GM18498 (cell line): Measurements from ENCODE around the gene TMEM107.
"Not testable (repeated sequence)": the region's sequence is repeated elsewhere in the genome, so short reads cannot be mapped to it uniquely, and the experiment has no call there.

Source experiments
- ATAC-seq: cut with Tn5 transposase; IDR thresholded peaks from one replicate; pipeline ENCODE4 v1.9.1; 2021; ENCODE audit warnings: mild to moderate bottlenecking, moderate library complexity; ENCODE audit not compliant: unreplicated experiment

The TMEM107 gene

DNA sequence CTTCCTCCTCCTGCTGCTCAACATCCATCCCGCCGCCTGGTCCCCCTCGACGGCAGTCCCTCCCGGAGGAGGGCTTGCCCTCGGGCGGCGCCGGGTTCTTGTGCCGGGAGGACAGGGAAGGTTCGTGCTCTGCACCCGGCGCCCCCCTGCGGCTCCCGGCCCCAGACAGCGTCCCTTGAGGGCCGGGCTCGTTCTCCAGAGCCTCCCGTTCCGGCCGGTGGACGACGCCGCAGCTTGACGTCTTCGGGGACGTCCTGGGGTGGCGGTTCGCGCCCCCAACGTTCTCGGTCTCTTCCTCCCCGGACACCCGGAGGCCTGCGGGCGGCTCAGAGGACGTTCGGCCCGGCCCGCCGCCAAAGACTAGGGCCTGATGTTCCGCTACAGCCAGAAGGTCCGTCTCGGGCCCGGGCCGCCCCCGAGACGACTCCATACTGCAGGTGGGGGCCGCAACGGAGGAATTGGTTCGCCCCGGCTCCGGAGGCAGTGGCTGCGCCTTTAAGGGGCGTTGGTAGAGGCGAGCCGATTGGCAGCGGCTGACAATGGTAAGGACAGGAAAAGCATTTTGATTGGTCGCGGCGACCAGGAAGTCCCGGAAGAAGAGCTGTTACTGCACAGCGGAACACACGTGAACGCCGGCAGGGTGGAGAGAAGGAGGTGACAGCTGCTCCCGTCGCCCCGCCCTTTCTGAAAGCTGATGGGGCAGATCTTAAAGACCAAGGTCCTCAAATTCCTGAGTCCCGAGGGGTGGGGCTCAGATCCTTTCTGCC is 13.7 kb upstream of the TMEM107 start, which contains the start of gene BORCS6:
TSS of gene BORCS6 (minus strand) at position 470 of the 767 bp plus-strand sequence. CDS start at position 430, 40 bp downstream.
- ATAC-seq = peak; percentile 51

DNA sequence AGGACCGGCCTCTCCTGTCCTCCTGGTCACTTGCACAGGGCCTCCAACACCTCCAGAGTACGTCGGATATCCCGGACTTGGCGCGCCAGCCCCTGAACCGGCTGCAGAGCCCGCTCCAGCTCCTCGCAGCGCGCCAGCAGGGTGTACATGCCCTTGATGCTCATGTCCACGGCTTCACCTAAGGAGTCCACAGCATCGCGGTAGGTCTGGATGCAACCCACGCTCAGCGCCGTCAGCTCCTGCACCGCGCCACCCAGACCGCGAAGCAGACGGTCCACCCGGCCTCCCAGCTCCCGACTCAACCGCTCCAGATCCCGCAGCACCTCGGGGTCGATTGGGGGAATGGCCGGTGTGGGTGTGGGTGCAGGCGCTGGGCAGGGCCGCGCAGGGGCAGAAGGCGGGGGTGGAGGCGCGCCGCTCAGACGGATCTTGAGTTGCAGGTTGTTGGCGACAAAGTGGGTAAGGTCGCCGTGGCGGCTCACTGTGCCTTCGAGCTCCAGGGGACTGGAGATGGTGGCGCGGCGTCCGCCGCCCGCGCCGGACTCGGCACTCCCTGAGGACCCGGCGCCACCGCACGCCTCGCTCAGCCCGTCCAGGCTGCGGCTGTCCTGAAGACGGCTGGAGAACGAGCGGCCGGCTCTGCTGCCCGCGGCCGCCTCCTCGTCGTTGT is 13.0 kb upstream of the TMEM107 start:
- ATAC-seq = peak; percentile 0

DNA sequence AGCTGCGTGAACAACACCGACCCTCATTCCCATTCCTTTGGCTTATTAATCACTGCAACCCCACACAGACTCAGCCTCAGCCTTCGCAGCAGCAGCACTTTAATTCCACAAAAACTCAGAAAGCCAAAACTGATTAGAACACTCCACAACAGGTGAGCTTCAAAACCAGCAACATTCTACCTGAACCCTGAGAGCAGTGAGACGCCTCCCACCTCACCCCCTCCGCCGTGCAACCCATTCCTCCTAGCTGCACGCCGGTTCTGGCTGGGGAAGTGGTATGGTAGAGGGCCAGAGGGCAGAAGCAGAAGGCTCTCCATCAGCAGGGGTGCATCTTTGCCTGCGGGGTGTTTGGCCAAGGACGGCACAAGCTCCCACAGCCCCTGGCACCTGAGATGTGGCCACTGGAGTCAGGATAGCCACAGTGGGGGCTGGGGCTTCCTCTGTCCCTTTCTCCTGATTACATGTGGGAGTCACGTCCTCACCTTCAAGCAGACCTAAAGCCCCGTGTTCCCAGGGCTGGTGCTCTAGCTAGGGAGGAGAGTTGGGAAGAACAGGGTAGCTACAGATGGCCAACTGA is 12.2 kb upstream of the TMEM107 start:
- no peak for ATAC-seq

DNA sequence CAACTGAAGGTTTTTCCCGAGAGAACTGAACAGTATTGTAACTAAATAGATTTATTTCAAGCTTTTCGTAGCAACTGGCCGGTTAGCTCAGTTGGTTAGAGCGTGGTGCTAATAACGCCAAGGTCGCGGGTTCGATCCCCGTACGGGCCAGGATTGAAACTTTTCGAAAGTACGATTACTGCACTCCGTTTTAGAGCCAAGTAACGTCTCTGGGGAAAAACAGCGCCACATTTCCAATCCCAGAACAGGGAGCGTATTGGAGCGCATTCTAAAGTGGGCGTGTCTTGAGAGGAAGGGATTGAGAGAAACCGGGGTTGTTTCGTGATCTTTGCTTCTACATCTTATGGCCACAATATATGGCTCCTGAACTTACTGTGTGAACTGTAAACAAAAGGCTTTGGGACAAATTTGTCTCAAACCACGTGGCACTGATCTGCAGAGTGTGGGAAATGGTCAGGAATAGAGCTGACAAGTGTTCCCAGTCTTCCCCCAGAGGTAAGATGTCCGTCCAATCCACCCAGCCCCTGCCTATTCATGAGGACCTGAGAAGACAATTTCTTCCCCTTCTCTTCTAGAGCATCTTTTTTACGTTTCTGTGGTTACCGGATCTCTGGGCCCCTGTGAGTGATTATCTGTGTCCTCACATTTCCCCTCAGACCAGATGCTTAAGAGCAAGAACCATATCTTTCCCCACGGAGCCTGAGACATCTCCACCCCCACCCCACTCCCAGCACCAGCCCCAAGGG is 11.5 kb upstream of the TMEM107 start:
- peak; percentile 25 for ATAC-seq

DNA sequence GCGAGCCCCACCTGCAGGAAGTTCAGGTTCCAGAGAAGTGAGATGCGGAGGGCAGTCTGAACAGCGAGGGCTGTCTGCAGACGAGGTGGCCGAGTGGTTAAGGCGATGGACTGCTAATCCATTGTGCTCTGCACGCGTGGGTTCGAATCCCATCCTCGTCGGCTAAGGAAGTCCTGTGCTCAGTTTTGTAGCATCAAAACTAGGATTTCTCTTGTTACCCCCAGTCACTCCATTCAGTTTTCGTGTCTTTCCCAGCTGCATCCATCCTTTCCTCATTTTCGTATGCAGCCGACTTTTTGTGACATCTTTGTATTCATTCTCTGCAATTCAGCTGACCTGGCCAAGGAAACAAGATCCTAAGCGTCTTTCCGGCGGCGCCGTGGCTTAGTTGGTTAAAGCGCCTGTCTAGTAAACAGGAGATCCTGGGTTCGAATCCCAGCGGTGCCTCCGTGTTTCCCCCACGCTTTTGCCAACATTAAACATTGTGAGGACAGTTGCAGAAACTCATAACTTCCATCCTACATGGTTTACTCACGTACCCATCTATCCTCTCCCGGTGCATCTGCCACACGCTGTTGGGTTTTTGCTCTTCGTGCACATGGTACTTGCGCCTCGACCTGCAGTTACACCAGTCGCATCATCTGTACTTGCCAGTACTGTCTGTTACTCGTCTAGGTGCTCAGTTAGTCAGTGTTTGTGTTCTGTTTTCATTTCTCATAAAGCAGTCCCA is 10.8 kb upstream of the TMEM107 start:
- peak; percentile 26 for ATAC-seq

DNA sequence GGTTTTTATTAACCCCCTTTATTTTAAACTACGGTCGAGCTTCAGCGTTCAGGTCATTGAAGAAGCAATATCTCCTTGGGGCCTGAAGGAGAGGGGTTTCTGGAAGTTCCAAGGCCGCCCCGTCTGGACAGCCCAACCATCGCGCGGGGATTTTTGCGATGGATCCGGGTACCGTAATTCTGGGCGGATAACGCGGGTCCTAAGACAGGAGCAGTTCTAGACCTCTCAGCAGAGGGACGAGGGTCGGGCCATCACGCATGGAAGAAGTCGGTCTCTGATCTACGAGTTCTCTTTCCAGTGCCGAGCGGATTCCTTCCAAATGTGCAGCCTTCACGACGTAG is 10.2 kb upstream of the TMEM107 start:
- ATAC-seq = peak; percentile 1

DNA sequence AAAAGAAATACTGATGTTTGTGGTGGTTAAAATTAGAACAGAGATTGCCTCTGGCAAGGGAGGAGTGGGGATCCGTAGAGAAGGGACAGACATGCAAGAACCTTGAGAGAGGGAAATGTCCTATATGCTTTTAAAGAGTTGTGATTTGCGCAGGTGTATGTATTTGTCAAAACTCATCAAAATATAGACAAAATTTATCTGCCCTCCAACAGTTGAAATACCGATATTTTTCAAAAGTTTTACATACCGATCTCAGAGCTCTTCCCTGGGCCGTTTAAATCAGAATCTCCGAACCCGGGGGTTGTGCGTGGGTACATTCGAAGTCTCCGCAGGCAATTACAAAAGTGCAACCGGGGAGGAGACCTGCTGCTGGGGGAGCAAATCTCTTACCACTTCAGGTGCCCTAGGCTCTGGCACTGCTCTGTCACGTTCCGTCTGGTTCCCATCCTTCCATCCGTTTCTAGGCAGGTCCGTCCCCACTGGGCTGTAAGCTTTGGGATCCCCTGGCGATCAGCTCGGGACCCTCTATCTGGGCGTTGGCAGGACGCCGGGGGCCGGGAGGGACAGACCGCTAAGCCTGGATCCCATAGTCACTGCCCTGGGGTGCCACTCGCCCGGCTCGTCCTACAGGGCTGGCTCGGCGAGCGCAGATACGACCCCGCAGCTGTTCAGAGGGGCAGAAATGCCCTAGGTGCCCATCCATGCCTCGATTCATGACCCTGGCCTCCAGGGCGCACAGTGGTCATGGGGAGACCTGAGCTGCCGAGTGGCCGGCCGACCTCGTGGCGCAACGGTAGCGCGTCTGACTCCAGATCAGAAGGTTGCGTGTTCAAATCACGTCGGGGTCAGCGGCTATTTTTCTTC is 9.6 kb upstream of the TMEM107 start:
- peak; percentile 23 for ATAC-seq

DNA sequence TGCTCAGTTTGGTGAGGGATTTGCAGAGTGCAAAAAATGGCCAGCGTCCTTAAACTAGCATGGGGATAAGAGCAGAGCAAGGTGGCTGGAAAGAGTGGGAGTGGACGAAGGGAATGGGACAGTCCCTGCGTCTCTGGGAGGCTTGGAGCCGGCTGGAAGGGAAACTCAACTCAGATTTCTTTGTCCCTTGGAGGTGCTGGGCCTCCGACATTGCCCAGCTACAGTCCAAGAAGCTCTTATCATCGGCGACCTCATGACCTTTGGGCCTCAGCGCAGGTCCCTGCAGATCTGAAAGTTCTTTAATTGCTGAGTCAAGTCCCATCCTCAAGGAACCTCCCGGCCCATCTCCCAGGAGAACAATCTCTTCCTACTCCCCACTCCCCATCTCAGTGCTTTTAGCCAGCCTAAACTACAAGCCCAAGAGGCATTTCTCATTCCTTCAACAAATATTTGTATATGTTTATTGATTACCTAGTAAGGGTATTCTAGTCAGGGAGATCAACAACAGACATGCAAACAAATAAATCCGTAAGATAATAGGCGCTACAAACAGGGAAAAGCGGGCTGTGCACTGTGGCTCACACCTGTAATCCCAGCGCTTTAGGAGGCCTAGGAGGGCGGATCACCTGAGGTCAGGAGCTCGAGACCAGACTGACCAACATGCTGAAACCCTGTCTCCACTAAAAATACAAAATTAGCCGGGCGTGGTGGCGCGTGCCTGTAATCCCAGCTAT is 985 bp upstream of the TMEM107 start:
- ATAC-seq = no peak

DNA sequence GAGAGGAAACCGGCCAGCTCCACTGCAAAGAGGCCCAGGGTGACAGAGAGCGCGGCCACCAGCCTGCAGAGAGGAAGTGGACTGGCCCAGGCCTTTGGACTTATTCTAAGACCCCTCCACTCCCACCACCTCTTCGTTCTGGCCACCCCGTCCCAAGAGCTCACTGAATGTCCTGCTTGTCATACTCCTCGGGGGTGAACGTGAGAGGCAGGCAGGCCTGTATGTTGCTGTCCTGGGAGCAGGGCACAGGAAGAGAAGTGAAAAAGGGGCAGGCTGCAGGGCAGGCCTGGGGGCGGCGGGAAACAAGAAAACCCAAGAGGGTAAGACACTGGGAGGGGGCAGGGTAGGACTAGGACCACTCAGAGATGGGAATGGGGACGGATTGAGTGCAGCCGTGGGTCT is 384 bp downstream of the TMEM107 start:
- ATAC-seq = peak; percentile 1

DNA sequence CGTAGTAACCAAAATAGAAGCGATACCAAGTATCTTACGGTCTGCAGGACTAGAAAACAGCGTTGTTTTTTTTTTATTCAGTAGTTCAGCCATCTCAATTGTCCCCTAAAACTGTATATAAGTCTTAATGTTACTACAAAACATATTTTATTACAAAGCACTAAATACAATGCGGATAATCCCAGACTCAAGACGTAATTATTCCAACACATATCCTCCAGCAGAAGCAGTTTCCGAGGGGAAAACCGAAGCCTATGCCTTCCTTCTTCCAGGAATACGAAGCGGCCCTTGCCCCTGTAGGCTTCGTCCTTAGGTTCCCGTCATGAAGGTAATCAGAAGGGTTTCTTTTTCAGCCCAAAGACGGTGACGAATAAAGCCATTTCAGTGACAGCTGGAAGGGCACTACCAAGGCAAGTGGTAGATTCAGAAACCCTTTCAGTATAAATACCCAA is 2.3 kb downstream of the TMEM107 start:
- no peak for ATAC-seq

DNA sequence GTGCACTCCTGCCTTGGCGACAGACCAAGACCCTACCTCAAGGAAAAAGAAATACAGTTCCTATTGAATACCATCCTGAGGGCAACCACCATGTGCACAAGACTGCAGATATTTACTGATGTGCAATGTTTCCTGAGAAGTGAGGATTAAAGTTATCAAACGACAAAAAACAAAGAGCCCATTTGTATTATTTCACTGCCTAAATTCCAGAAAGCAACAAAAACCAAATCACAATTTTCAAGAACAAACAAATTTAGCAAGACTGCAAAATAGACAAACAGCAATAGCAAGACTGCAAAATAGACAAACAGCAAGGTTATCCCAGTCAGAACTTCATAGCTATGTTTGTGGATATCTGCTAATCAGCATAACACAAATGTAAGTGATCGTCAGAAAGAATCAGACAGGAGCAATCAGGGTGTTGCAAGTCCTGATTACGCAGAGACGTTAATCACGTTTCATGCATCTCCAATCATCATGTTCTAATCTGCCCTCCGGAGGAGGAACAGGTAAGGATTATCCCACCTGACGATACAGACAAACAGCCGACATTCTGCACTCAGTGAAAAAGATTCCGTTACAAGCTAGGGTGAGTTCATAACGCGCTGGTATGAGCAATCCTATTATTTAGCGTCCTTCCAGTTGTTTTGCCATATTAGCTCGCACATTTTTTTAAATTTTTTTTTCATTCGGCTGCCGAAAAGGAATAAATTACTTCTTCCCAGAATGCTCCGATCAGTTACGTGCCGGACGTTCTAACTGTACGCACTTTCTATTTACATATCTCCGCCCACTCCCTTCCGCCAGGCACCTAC is 2.9 kb downstream of the TMEM107 start:
- ATAC-seq = peak; percentile 73

DNA sequence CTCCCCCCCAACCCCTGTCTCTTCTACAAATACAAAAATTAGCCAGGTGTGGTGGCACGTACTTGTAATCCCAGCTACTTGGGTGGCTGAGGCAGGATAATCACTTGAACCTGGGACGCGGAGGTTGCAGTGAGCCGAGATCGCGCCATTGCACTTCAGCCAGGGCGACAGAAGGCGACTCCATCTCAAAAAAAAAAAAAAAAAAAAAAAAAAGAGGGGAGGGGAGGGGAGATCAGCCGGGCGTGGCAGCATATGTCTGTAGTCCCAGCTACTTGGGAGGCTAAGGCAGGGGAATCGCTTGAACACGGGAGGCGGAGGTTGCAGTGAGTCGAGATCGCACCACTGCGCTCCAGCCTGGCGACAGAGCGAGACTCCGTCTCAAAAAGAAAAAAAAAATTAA is 6.0 kb downstream of the TMEM107 start:
- not testable (repeated sequence) for ATAC-seq

DNA sequence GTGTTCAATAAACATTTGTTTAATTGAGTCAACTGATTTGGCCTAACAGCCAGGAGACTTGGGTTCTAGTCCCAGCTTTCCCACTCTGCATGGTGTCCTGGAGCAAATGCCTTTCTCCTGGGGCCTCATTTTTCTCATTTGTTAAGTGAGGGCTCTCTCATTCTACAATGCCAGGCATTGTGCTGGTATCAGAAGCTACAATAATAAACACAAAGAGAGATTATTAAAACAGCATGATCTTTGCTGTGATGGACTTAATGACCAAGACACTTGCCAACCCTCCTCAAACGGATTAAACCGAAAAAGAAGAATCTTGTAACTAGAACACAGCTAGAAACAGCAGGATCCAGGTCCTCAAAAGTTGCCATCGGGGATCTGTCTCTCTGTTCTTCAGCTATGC is 8.7 kb downstream of the TMEM107 start:
- ATAC-seq = no peak

DNA sequence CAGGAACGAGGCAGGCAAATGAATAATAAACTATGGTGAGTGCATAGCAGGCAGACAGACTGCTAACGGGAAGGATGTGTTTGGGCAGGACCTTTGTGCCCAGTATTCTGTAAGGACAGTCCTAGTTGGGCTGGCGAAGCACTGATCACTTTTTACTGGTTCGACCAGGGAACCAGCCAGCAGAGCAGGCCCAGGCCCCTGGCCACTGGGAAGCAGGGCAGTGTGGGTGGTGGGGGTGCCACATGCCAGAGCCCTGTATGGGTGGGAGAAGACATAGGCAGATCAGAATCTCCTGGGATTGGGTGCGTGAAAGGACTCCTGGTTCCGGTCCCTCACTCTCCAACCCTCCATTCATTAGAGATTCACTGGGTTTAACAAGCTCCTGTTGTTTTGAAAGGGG is 9.4 kb downstream of the TMEM107 start:
- ATAC-seq = no peak

DNA sequence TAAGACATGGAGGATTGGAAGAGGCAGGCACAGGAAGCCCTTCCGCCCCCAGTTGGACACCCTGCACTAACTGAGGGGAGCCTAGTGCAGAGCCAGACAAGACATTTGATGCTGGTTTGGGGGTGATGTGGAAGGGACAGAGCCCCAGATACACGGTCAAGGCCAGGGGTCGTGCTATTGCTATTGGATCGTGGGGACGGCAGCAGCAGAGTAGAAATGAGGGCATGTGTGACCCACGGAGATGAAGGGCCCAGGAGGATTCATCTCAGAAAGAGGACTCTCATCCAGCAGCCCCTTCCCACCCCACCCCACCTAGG is 11.4 kb downstream of the TMEM107 start:
- no peak for ATAC-seq

DNA sequence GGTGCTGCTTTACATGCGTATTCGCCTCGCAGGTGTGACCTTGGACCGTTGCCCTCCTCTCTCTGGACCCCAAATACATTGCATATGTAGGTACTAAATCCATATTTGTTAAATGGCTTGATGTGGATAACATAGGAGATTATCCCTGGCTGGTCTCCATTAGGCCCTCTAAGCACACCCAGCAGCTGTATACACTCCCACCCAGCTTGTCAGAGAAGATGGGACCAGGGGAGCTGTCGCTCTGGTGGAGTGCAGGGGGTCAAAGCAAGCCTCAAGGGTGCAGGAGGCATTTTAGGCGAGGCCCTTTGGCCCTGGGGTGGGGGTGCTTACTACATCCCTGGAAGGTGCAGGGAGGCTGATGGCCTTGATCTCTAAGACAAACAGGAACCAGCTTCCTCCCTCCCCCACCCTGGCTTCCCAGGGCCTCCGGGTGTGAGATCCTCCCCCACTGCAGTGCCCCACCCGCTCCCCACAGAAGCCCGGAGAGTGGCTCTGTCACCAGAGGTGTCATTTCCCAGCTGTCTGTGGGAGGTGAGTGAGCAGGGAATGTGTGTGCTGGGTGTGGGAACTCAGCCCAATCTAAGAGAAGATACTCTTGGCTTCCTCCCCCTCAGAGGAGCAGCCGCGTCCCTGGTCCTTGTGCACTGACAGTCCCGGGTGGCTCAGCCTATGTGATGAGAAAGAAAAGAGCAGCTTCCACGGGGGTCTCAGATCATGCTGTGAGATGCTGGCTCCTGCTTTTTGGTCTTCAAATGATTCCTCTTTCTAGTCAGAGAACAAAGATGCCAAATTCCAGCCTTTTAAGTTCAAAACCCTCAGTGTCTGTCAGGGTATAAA is 12.0 kb downstream of the TMEM107 start:
- ATAC-seq = no peak
